IMR-90 (cell line): ENCODE results near the gene ADGRV1. TPM values are rescaled to one million over a fixed set of nuclear protein-coding genes. Genes with fewer than 3 reads are reported as not detected.

Source experiments
- ATAC-seq: fragments of 200-7000 bp; cut with Tn5 transposase; 2 replicates; pipeline ENCODE4 v1.9.1; 2020; ENCODE audit warnings: low read depth, mild to moderate bottlenecking, moderate library complexity
- BruUV-seq: library from RNA; stranded (reverse); fragments of 400-500 nt; replicated peaks from 2 replicates; lab custom pipeline; 2021; lab: Mats Ljungman, UMichigan
- CTCF ChIA-PET: fragments of 300-600 bp; formaldehyde crosslinking; extraction: SDS; loops from one replicate; lab custom pipeline; 2021; ENCODE audit warnings: antibody characterized with exemption; lab: Yijun Ruan, JAX
- POLR2A ChIA-PET: fragments of 300-600 bp; sonication (Branson Sonifier 250); formaldehyde crosslinking; loops from one replicate; lab custom pipeline; 2022; ENCODE audit warnings: antibody characterized with exemption; ENCODE audit not compliant: unreplicated experiment; lab: Charles Lee
- DNase-seq: peaks from one replicate; pipeline ENCODE4 v3.0.0; 2013
- H2AFZ ChIP-seq: replicated peaks from 2 replicates; pipeline ENCODE3; 2013; ENCODE audit warnings: low read length, mild to moderate bottlenecking; ENCODE audit not compliant: poor library complexity
- H2AK5ac ChIP-seq: 2 replicates; pipeline ENCODE4 v1.6.1; 2013; ENCODE audit warnings: low read depth, low read length, inconsistent platforms
- H2AK9ac ChIP-seq: replicated peaks from 2 replicates; pipeline ENCODE3; 2013; ENCODE audit warnings: mild to moderate bottlenecking, low read depth, low read length, moderate library complexity; ENCODE audit not compliant: poor library complexity
- H2BK120ac ChIP-seq: 2 replicates; pipeline ENCODE4 v1.6.1; 2013; ENCODE audit warnings: low read depth, low read length, inconsistent platforms
- H2BK15ac ChIP-seq: 3 replicates; pipeline ENCODE4 v1.6.1; 2013; ENCODE audit warnings: low read depth, low read length, inconsistent platforms
- H2BK20ac ChIP-seq: 2 replicates; pipeline ENCODE4 v1.6.1; 2013; ENCODE audit warnings: low read depth, mild to moderate bottlenecking, inconsistent platforms, low read length, moderate library complexity
- H2BK5ac ChIP-seq: 2 replicates; pipeline ENCODE4 v1.6.1; 2013; ENCODE audit warnings: mild to moderate bottlenecking, low read depth, low read length, inconsistent platforms; ENCODE audit not compliant: poor library complexity, severe bottlenecking
- H3K14ac ChIP-seq: replicated peaks from 2 replicates; pipeline ENCODE4 v1.6.1; 2013; ENCODE audit warnings: low read depth, low read length, inconsistent platforms
- H3K18ac ChIP-seq: 2 replicates; pipeline ENCODE4 v1.6.1; 2013; ENCODE audit warnings: low read depth, low read length, control low read depth
- H3K23ac ChIP-seq: 2 replicates; pipeline ENCODE4 v1.6.1; 2013; ENCODE audit warnings: low read depth, low read length, inconsistent platforms
- H3K27ac ChIP-seq: 2 replicates; pipeline ENCODE4 v1.5.1; 2013; ENCODE audit warnings: mild to moderate bottlenecking, control low read depth, low read length; ENCODE audit not compliant: insufficient read depth
- H3K27me3 ChIP-seq: 2 replicates; pipeline ENCODE4 v1.6.1; 2013; ENCODE audit warnings: low read length; ENCODE audit not compliant: control insufficient read depth, insufficient read depth
- H3K36me3 ChIP-seq: 2 replicates; pipeline ENCODE4 v1.6.1; 2013; ENCODE audit warnings: low read length, mixed read lengths; ENCODE audit not compliant: control insufficient read depth, insufficient read depth
- H3K4ac ChIP-seq: 2 replicates; pipeline ENCODE4 v1.6.1; 2013; ENCODE audit warnings: low read depth, low read length, inconsistent platforms
- H3K4me1 ChIP-seq: 2 replicates; pipeline ENCODE4 v1.6.1; 2013; ENCODE audit warnings: low read length, mixed read lengths; ENCODE audit not compliant: control insufficient read depth, insufficient read depth
- H3K4me2 ChIP-seq: 2 replicates; pipeline ENCODE4 v1.6.1; 2013; ENCODE audit warnings: low read depth, mild to moderate bottlenecking, control low read depth, low read length, moderate library complexity
- H3K4me3 ChIP-seq: 2 replicates; pipeline ENCODE4 v1.5.1; 2013; ENCODE audit warnings: low read depth, mild to moderate bottlenecking, control low read depth, low read length, moderate library complexity; ENCODE audit not compliant: insufficient read depth
- H3K56ac ChIP-seq: 2 replicates; pipeline ENCODE4 v1.6.1; 2013; ENCODE audit warnings: low read length, inconsistent platforms; ENCODE audit not compliant: insufficient read depth; ENCODE audit errors: extremely low read depth
- H3K79me1 ChIP-seq, 2 experiments: 2 replicates each; pipeline ENCODE4 v1.6.1; 2013; ENCODE audit warnings: low read length in 2 of 2, inconsistent platforms in 1 of 2, low read depth in 1 of 2
- H3K9ac ChIP-seq: 2 replicates; pipeline ENCODE4 v1.6.1; 2013; ENCODE audit warnings: low read depth, low read length, control low read depth
- H3K9me1 ChIP-seq: 2 replicates; pipeline ENCODE4 v1.6.1; 2013; ENCODE audit warnings: low read length, inconsistent platforms; ENCODE audit not compliant: insufficient read depth
- H3K9me3 ChIP-seq: 2 replicates; pipeline ENCODE4 v1.6.1; 2013; ENCODE audit warnings: low read length; ENCODE audit not compliant: control insufficient read depth, insufficient read depth
- H4K20me1 ChIP-seq: 2 replicates; pipeline ENCODE4 v1.6.1; 2013; ENCODE audit warnings: low read length, inconsistent platforms; ENCODE audit not compliant: insufficient read depth
- H4K5ac ChIP-seq: 2 replicates; pipeline ENCODE4 v1.6.1; 2013; ENCODE audit warnings: mild to moderate bottlenecking, low read depth, low read length, control low read depth
- H4K8ac ChIP-seq, 2 experiments: 2 replicates each; pipeline ENCODE4 v1.6.1; 2013; ENCODE audit warnings: low read depth in 2 of 2, low read length in 2 of 2, control low read depth in 1 of 2, inconsistent platforms in 1 of 2
- H4K91ac ChIP-seq: 2 replicates; pipeline ENCODE4 v1.6.1; 2013; ENCODE audit warnings: low read depth, low read length, inconsistent platforms; ENCODE audit not compliant: insufficient read depth
- RCOR1 ChIP-seq: IDR thresholded peaks from 2 replicates; pipeline ENCODE4 v1.6.1; 2012; ENCODE audit warnings: mild to moderate bottlenecking, low read length, improper control_type of control experiment; ENCODE audit not compliant: insufficient replicate concordance
- RFX5 ChIP-seq: IDR thresholded peaks from 2 replicates; pipeline ENCODE4 v1.8.0; 2012; ENCODE audit warnings: low read depth, mild to moderate bottlenecking, low read length, moderate library complexity
- WGBS, 2 experiments: methylation state at CpG; one replicate each; pipeline versions ENCODE4 v1.1.5 to v1.1.7; 2013; ENCODE audit warnings: missing lambda C conversion rate in 2 of 2; ENCODE audit not compliant: insufficient read length in 1 of 2; ENCODE audit errors: extremely low coverage in 2 of 2; 5-methylcytosine and 5-hydroxymethylcytosine counted together
- dilution Hi-C: fragments of 300-500 bp; cut with HindIII; formaldehyde crosslinking; loops from one replicate; pipeline ENCODE4 v1.14.3; 2018; ENCODE audit warnings: low sequenced_read_pairs; ENCODE audit not compliant: unreplicated experiment
- in situ Hi-C: fragments of 300-500 bp; cut with MboI; formaldehyde crosslinking; loops from 3 replicates; pipeline ENCODE4 v1.14.3; 2019; ENCODE audit warnings: low sequenced_read_pairs, inconsistent platforms, mixed read lengths
- intact Hi-C: fragments of 100-400 bp; cut with micrococcal nuclease; formaldehyde crosslinking; loops from 2 replicates; pipeline ENCODE4 v1.10.0; 2022
- polyA plus RNA-seq, 3 experiments: library from polyadenylated mRNA; depleted of rRNA; stranded (reverse); fragments of >200 nt; gene quantifications; 2 replicates each; pipeline ENCODE4 v1.2.3, GENCODE V29; 2012; ENCODE audit warnings: low replicate concordance in 1 of 3
- total RNA-seq: library from RNA; depleted of rRNA; stranded (reverse); fragments of >200 nt; gene quantifications from 2 replicates; pipeline ENCODE4 v1.2.3, GENCODE V29; 2012

Gene ADGRV1
- total and polyA plus RNA-seq, 2 of the 4 experiments (the other 2 are of a cell fraction), result under 0.01 TPM; not detected in 1

- dilution Hi-C loops, result no loop called here
These were observed 548.4 kb downstream of the ADGRV1 start for GRCh38 chr5:91106842-91107511.

More at GRCh38 chr5:91106842-91107511, 548.4 kb downstream of the ADGRV1 start:
- TF ChIP-seq RFX5 (no peak), RCOR1 (no peak)
- no peak overlapping the region for H3K27ac ChIP-seq
- CTCF ChIA-PET, result interaction anchor here (0.7 to 4.0 kb wide), 2 partner anchors 200 to 277 kb away, joined by 5 to 19 read pairs; partner anchors contain the start of gene ARRDC3
- H2BK5ac ChIP-seq, result no peak overlapping the region
- no TSS peak for BruUV-seq
- H3K79me1 ChIP-seq, result no peaks in the 10 kb centered on the region
- no peaks in the 10 kb centered on the region for H3K4me1 ChIP-seq
- intact Hi-C loops, result no loop called here
- no peak overlapping the region for H3K56ac ChIP-seq
- H3K4me3 ChIP-seq, result no peak overlapping the region
- DNase-seq (no peak), ATAC-seq (no peak)
- H3K18ac ChIP-seq, result no peak overlapping the region
- no peak overlapping the region for H2BK20ac ChIP-seq
- no peak overlapping the region for H2AK5ac ChIP-seq
- no peak overlapping the region for H3K23ac ChIP-seq
- no peaks in the 10 kb centered on the region for H3K9me3 ChIP-seq
- H2AK9ac ChIP-seq, result no peak overlapping the region
- no peak overlapping the region for H4K91ac ChIP-seq
- POLR2A ChIA-PET, result no interaction called here
- H3K27me3 ChIP-seq, result no peaks in the 10 kb centered on the region
- no peaks in the 10 kb centered on the region for H3K36me3 ChIP-seq
- in situ Hi-C loops, result loop anchor here (10.0 kb wide), 1 partner anchor 172 kb away; no protein-coding TSS in a partner anchor
- H3K9me1 ChIP-seq, result no peaks in the 10 kb centered on the region
- H2BK120ac ChIP-seq, result no peak overlapping the region
- no peak overlapping the region for H2AFZ ChIP-seq
- H3K4ac ChIP-seq, result no peak overlapping the region
- no peak overlapping the region for H4K5ac ChIP-seq
- H4K8ac ChIP-seq, result no peak overlapping the region
- H3K9ac ChIP-seq, result no peak overlapping the region
- WGBS, 2 experiments, result 89% methylated on average over 5 of the region's 8 CpGs; no CpG with 5 or more reads in 1 of the 2 experiments
- H3K4me2 ChIP-seq, result no peak overlapping the region
- no peak overlapping the region for H3K14ac ChIP-seq
- H2BK15ac ChIP-seq, result no peak overlapping the region
- no peaks in the 10 kb centered on the region for H4K20me1 ChIP-seq
